ENCODE results near the gene HLCS. TPM values are rescaled to one million over a fixed set of nuclear protein-coding genes. Genes with fewer than 3 reads are reported as not detected.

HLCS gene
- total and polyA plus RNA-seq, 10 of the 15 experiments (the other 5 are each of a cell fraction or from before 2014, with no cell fraction given), result 1.5 to 12.7 (median 9.6) TPM

DNA sequence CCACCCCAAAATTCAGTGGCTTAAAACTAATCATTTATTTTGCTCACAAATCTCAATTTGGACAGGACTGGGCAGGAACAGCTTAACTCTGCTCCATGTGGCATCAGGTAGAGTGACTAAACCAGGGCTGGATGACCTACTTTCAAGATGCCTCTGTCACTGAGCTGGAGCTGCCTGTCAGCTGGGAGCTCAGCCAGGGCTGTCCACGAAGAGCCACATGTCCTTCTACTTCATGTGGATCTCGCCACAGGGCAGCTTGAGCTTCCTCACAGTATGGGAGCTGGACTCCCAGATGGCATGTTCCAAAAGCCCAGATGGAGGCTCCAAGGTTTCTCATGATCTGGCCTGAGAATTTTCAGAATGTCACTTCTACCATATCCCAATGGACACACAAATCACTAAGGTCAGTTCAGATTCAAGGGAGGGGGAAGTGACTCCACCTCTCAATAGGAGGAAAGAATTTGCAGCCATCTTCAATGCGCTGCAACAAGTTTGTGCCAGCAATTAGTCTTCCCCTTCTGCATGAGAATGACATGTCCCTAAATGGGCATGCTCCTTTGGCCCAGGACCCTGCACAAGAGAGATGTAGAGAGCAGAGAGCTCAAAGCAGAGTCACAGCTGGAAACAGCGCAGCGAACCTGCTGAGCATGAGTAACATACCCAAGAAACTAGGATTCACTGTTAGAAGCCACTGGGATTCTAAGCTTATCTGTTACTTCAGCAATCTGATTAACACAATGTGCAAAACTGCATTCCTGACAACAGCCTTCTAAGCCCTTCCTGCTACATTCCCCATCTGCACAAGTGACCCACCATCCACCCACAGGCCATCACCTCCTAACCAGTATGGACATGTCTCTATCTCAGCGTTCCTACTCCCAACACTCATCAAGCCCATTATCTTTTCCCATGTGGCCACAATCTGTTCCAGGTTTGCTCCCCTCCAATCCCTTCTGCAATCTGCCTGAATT is 17.0 kb downstream of the HLCS start:
- WGBS (ENCODE audit: insufficient coverage, insufficient replicate concordance, low lambda C conversion rate, missing lambda C conversion rate), result 97% methylated on average over 6 of the region's 6 CpGs
- Histone ChIP-seq H3K4me2 (ENCODE audit: control insufficient read depth, insufficient read depth) (no peak overlapping the region), H3K9me3 (replicated peaks; ENCODE audit: control insufficient read depth, insufficient read depth, low read length) (no peaks in the 10 kb centered on the region), H3K27me3 (replicated peaks in 1 of 2; ENCODE audit: control insufficient read depth in 2 of 2, insufficient read depth in 2 of 2, low read length in 1 of 2) (no peaks in the 10 kb centered on the region), H3K27ac (ENCODE audit: control insufficient read depth, insufficient read depth) (no peak overlapping the region), H3K9ac (ENCODE audit: control insufficient read depth, insufficient read depth, low read length) (no peak overlapping the region), H4K20me1 (ENCODE audit: control insufficient read depth, insufficient read depth) (no peaks in the 10 kb centered on the region), H3K4me1 (ENCODE audit: control insufficient read depth, insufficient read depth, low read length) (no peaks in the 10 kb centered on the region), H3K36me3 (ENCODE audit: control insufficient read depth in 2 of 2, insufficient read depth in 2 of 2, low read length in 1 of 2) (peaks cover 0 to 3% of the 10 kb centered on the region in 2 experiments; a peak in 1 of 4 replicates), H3K79me2 (ENCODE audit: control insufficient read depth, insufficient read depth, low read length) (no peaks in the 10 kb centered on the region), H3K4me3 (no peak overlapping the region), H2AFZ (ENCODE audit: control insufficient read depth, low read depth, low read length) (no peak overlapping the region)
- intact Hi-C loops (cut with micrococcal nuclease; ENCODE audit: unreplicated experiment), result no loop called here
- no TSS peak for BruUV-seq (replicated peaks)
- CTCF ChIA-PET, result interaction anchor here (1.0 to 1.7 kb wide), 5 partner anchors 16 to 319 kb away, joined by 3 to 6 read pairs (median 3); no protein-coding TSS in a partner anchor
- no peak for ATAC-seq
- SMC1A ChIA-PET (ENCODE audit: uncharacterized antibody, unreplicated experiment), result interaction anchor here (0.7 to 1.3 kb wide), 2 partner anchors 16 to 84 kb away, joined by 3 to 4 read pairs; partner anchors contain the start of gene HLCS
- RAD21 ChIA-PET (ENCODE audit: unreplicated experiment), result interaction anchor here (1.2 kb wide), 1 partner anchor 17 kb away, joined by 4 read pairs; the partner anchor contains the start of gene HLCS
- no peak for DNase-seq (ENCODE audit: low read depth, low spot score)
- in situ Hi-C loops (cut with MboI), result no loop called here
- POLR2A ChIA-PET, result interaction anchor here (1.4 kb wide), 1 partner anchor 15 kb away, joined by 4 read pairs; no protein-coding TSS in a partner anchor
- no peak for FAIRE-seq
- TF ChIP-seq, protein P1, sequence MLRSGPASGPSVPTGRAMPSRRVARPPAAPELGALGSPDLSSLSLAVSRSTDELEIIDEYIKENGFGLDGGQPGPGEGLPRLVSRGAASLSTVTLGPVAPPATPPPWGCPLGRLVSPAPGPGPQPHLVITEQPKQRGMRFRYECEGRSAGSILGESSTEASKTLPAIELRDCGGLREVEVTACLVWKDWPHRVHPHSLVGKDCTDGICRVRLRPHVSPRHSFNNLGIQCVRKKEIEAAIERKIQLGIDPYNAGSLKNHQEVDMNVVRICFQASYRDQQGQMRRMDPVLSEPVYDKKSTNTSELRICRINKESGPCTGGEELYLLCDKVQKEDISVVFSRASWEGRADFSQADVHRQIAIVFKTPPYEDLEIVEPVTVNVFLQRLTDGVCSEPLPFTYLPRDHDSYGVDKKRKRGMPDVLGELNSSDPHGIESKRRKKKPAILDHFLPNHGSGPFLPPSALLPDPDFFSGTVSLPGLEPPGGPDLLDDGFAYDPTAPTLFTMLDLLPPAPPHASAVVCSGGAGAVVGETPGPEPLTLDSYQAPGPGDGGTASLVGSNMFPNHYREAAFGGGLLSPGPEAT (IDR thresholded peaks at IDR 0.05; ENCODE audit: low read depth), result no peak
- TF ChIP-seq MEF2A (IDR thresholded peaks at IDR 0.05; ENCODE audit: insufficient read depth, low read depth, low read length), result no peak

All from GM12878 (cell line).